GM12864 (cell line): ENCODE measurements around the gene RAB17.

Experiments
- DNase-seq: peaks from one replicate; pipeline ENCODE4 v3.0.0-alpha.2; 2011; ENCODE audit warnings: low read depth
- H3K4me3 ChIP-seq: 2 replicates; pipeline ENCODE4 v1.5.1; 2011; ENCODE audit warnings: mild to moderate bottlenecking, low read depth, low read length, control low read depth
- TF ChIP-seq, protein P1 (sequence below): IDR thresholded peaks from 2 replicates; pipeline ENCODE4 v1.5.1; 2011; ENCODE audit warnings: low read depth, mild to moderate bottlenecking, moderate library complexity, low read length, control low read depth, inconsistent platforms; ENCODE audit errors: missing control alignments

RAB17 gene, protein sequence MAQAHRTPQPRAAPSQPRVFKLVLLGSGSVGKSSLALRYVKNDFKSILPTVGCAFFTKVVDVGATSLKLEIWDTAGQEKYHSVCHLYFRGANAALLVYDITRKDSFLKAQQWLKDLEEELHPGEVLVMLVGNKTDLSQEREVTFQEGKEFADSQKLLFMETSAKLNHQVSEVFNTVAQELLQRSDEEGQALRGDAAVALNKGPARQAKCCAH

DNA sequence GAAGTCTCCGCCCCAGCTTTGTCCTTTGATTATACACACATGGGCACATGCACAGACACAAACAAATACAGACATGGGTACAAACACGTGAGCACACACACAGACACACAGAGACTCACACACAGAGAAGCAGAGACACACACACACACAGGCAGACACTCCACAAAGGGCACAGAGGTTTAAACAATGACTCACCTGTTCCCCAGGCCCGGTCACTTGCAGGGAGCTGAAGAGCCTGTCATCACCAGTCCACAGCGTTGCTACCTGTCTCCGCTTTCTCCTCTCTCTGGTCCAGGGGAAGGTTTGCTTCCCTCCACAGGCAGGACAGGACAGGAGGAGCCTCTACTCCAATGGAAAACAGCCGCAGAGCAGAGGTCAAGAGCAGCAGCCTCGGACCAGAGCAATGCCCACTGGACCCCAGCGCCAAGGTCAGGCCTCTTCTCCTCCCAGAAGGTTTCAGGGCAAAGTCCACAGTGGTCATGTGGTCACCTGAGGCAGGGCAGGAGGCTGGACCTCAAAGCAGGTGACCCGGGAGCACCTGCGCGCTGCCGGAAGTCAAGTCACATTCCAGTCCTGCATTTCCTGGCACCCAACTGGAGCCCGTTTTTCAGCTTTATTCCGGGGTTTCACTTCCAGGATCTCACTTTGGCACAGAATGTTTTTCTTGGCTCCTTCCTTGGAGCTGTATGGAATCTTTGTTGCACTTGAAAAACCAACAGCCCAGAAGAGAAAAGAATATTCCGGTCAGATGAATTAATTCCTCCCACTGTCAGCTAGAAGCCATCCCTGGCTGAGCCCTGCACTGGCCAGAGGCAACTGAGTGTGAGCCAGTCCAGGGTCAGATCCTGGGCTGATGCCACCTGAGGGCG is at the start of gene RAB17:
TSS of gene RAB17 (minus strand) at position 463 of the 869 bp plus-strand sequence. CDS start 4,580 bp downstream, outside the sequence.
- no peak within 1 kb of the TSS for H3K4me3 ChIP-seq
- TF ChIP-seq, protein P1, sequence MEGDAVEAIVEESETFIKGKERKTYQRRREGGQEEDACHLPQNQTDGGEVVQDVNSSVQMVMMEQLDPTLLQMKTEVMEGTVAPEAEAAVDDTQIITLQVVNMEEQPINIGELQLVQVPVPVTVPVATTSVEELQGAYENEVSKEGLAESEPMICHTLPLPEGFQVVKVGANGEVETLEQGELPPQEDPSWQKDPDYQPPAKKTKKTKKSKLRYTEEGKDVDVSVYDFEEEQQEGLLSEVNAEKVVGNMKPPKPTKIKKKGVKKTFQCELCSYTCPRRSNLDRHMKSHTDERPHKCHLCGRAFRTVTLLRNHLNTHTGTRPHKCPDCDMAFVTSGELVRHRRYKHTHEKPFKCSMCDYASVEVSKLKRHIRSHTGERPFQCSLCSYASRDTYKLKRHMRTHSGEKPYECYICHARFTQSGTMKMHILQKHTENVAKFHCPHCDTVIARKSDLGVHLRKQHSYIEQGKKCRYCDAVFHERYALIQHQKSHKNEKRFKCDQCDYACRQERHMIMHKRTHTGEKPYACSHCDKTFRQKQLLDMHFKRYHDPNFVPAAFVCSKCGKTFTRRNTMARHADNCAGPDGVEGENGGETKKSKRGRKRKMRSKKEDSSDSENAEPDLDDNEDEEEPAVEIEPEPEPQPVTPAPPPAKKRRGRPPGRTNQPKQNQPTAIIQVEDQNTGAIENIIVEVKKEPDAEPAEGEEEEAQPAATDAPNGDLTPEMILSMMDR = no peak
- no peak for DNase-seq

DNA sequence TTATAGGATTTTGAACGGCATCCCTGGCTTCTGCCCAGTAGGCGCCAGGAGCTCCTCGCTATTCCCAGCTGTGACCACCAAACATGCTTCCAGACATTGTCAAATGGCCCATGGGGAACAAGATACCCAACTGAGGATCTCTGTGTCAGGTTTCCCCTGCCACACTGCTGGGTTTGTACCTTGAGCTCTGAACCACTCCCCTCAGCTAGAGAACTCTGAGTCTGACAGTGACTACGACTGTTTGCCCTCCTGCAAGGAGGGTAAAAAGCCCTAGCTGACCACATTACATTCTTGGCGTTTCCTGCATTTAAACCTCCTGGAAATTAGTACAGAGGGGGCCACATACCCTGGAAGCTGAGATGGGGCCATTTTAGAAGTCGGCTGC is 49.3 kb upstream of the RAB17 start:
- no peak overlapping the region for H3K4me3 ChIP-seq
- TF ChIP-seq, protein P1 = no peak
- no peak for DNase-seq

DNA sequence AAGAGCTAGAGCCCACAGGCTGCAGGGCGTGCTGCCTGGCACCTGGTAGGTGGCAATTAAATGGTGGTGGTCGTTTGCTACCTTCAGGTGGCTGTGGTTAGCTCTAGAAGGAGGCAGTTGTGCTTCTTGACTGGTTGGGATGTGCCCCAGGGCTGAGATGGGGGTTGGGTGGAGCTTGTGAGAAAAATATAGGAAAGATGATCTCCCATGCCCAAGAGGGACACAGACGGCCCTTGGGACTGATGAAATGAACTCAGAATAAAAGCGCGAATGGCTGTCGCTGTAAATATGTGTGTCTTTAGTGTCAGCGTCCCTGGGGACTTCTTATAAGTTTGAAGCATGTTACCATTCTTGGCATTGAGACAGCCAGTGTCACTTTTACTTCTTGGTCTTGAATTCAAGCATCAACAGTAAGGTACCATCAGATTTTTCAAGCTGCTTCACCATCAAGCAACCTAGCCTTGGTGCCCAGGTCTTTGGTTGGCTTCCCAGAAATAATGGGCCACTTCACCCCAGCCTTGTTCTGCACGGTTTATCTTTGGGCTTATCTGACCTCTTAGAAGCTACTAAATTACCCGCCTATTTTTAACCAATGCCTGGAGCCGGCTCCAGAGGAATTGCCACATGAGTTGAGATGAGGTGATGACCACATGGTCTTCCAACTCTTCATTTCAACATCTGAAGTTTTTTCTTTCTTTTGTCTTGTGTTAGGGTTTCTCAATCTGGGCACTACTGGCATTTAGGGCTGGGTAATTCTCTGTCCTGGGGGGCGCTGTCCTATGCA is 48.7 kb upstream of the RAB17 start:
- TF ChIP-seq, protein P1 = no peak
- no peak for DNase-seq
- no peak overlapping the region for H3K4me3 ChIP-seq

DNA sequence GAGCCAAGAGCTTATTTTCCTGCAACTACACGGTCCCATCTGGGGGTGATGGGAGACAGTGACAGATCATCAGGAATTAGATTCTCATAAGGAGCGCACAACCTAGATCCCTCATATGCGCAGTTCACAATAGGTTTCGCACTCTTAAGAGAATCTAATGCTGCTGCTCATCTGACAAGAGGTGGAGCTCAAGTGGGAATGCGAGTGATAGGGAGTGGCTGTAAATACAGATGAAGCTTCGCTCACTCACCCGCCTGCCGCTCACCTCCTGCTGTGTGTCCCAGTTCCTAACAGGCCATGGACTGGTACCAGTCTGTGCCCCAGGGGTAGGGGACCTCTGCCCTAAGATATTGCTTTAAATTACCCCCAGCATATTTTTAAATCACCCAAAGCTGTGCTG is 47.6 kb upstream of the RAB17 start:
- DNase-seq = no peak
- no peak overlapping the region for H3K4me3 ChIP-seq
- TF ChIP-seq, protein P1 = no peak

DNA sequence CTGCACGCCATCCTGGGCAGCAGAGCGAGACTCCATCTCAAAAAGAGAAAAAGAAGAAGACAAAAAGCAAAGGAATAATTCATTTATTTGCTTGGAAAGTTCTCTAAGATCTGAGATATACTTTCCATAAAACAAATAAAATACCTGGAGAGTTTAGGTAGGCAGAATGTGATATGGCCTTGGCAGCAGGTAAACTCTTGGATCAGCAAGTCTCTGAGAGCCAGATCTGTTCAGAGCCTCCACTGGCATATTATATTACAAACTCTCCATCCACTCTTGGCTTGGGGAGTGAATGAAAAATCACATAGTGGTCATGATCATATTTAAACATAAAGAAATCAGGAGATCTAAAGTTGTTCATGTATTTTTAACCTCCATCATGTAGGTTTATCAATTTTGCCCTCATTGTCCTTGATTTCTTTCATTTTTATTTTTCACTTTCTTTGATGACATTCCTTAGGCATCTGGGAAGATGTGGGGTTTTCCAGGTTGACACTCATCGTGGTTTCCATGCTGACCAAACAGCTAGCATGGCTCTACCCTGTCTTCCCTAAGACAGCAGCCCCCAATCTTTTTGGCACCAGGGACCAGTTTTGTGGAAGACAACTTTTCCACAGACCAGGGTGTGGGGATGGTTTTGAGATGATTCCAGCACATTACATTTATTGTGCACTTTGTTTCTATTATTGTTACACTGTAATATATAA is 47.0 kb upstream of the RAB17 start:
- no peak for DNase-seq
- TF ChIP-seq, protein P1 = no peak
- no peak overlapping the region for H3K4me3 ChIP-seq

DNA sequence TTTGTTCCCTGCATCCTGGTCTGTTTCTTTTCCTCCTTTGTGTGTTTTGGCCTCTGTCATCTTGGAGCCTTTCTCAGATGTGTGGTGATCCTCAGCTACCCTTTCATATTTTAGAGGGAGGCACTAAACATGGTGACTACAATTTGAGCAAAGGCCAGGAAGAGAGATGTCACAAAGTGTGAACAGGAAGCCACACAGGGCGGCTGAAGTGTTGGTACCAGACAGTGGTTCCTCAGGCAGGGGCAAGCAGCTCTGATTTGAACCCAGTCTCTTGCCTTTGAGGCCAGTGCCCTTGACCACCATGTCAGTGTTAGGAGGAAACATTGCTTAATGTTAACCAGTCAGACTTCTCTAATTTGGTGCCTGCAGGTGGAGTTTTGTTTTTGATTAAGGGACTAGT is 46.0 kb upstream of the RAB17 start:
- TF ChIP-seq, protein P1 = no peak
- no peak overlapping the region for H3K4me3 ChIP-seq

More for the DNA sequence above, 46.0 kb upstream of the RAB17 start:
- no peak for DNase-seq
